IPS-20b (cell line): Measurements from ENCODE around the gene FANK1.

ENCODE experiments used
- H3K27ac ChIP-seq: one replicate; pipeline ENCODE4 v1.5.1; 2013; ENCODE audit warnings: low read length
- H3K27me3 ChIP-seq: 2 replicates; pipeline ENCODE4 v1.6.1; 2013; ENCODE audit warnings: mild to moderate bottlenecking, low read length, inconsistent platforms; ENCODE audit not compliant: insufficient read depth
- H3K36me3 ChIP-seq: 2 replicates; pipeline ENCODE4 v1.6.1; 2013; ENCODE audit warnings: low read depth, mild to moderate bottlenecking, inconsistent platforms, low read length, moderate library complexity; ENCODE audit not compliant: insufficient read depth
- H3K4me1 ChIP-seq: 2 replicates; pipeline ENCODE4 v1.6.1; 2013; ENCODE audit warnings: mild to moderate bottlenecking, control low read depth, inconsistent platforms, low read length, moderate library complexity; ENCODE audit not compliant: insufficient read depth
- H3K4me3 ChIP-seq: 2 replicates; pipeline ENCODE4 v1.5.1; 2013; ENCODE audit warnings: mild to moderate bottlenecking, low read length, inconsistent platforms
- H3K9ac ChIP-seq: 2 replicates; pipeline ENCODE4 v1.6.1; 2013; ENCODE audit warnings: low read depth, mild to moderate bottlenecking, inconsistent platforms, low read length, moderate library complexity
- H3K9me3 ChIP-seq: 2 replicates; pipeline ENCODE4 v1.6.1; 2013; ENCODE audit warnings: mild to moderate bottlenecking, low read depth, low read length, inconsistent platforms; ENCODE audit not compliant: insufficient read depth

The FANK1 gene

DNA sequence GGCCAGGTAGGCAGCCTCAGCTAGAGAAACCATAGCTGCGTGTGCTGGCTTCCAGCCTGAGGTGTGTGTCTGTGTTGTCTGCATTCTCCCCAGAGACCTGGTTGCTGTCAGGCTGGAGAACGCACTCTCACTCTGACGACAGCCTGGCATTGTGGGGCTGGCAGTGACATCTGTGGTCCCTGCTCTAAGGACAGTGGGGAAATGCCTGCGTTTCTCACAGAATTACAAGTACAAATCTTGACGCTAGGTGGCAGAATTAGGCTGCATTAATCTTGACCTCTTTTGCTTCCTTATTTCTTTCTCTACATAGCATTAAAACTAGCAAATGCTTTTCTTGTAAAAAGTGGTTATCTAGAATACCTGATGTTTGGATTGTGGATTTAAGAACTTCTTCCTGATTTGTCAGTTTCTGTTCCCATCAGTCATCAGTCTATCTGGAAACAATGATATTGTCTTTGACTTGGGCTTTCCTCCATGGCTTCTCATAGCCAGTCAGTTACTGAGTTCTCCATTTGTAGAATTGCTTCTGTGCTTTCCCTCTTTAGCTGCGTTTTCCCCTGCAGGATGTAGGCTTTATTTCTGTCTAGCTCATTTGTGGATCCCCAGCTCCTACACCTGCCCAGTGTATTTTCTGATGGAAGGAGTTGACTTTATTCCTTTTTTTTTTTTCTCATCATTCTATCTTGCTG, 86.0 kb downstream of the FANK1 start:
- Histone ChIP-seq H3K36me3 (no peaks in the 10 kb centered on the region), H3K9ac (no peak overlapping the region), H3K4me1 (peaks cover 11% of the 10 kb centered on the region; the same call in 1 of the 2 replicates), H3K27ac (no peak overlapping the region), H3K9me3 (no peaks in the 10 kb centered on the region), H3K4me3 (no peak overlapping the region), H3K27me3 (no peaks in the 10 kb centered on the region)

DNA sequence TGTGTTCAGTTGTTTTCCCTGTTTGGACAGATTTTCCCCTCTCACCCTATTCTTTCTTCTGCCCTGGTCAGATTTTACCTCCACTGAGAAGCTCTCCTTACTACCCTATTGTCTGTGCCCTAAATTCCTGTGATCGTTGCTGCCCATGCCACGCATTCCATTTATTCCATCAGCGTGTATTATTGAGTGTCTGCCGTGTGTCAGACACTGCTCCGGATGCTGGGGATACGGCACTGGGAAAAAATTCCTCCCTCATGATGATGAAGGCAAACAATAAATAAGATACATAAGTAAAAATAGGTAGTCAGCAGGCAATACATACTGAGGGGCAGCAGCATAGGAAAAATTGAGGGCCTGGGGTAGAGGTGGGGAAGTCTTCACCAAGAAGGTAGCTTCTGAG, 86.8 kb downstream of the FANK1 start:
- no peaks in the 10 kb centered on the region for H3K27me3 ChIP-seq
- no peak overlapping the region for H3K27ac ChIP-seq
- H3K4me3 ChIP-seq, result no peak overlapping the region
- H3K36me3 ChIP-seq, result no peaks in the 10 kb centered on the region
- H3K9ac ChIP-seq, result no peak overlapping the region
- no peaks in the 10 kb centered on the region for H3K9me3 ChIP-seq
- peaks cover 11% of the 10 kb centered on the region; the same call in 1 of the 2 replicates for H3K4me1 ChIP-seq

- H3K36me3 ChIP-seq, result no peaks in the 10 kb centered on the region
These were observed 87.3 kb downstream of the FANK1 start for GRCh38 chr10:125983656-125984055.

DNA sequence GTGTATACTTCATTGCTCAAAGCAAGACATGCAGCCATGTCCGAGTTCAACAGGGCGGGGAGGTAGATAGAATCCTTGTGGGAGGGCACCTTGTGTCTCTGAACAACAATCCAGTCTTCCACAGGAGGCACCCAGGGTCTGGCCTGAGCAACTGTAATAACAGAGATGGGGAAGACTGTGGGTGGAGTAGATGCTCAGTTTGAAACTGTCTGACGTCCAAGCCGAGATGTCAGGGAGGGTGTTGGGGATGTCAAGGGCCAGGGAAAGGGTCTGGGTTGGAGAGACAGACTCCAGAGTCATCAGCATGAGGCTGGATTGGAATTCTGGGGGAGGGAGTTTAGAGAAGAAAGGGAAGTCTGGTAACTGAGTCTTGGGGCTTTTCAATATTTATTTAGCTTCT, 88.0 kb downstream of the FANK1 start:
- Histone ChIP-seq H3K9me3 (no peaks in the 10 kb centered on the region), H3K4me1 (peaks cover 11% of the 10 kb centered on the region; the same call in 1 of the 2 replicates), H3K9ac (no peak overlapping the region), H3K27ac (no peak overlapping the region), H3K27me3 (no peaks in the 10 kb centered on the region), H3K36me3 (no peaks in the 10 kb centered on the region), H3K4me3 (no peak overlapping the region)

More at GRCh38 chr10:125983656-125984055, 87.3 kb downstream of the FANK1 start:
- Histone ChIP-seq H3K4me1 (peaks cover 11% of the 10 kb centered on the region; the same call in 1 of the 2 replicates), H3K4me3 (no peak overlapping the region), H3K27me3 (no peaks in the 10 kb centered on the region), H3K9me3 (no peaks in the 10 kb centered on the region), H3K27ac (no peak overlapping the region), H3K9ac (no peak overlapping the region)

DNA sequence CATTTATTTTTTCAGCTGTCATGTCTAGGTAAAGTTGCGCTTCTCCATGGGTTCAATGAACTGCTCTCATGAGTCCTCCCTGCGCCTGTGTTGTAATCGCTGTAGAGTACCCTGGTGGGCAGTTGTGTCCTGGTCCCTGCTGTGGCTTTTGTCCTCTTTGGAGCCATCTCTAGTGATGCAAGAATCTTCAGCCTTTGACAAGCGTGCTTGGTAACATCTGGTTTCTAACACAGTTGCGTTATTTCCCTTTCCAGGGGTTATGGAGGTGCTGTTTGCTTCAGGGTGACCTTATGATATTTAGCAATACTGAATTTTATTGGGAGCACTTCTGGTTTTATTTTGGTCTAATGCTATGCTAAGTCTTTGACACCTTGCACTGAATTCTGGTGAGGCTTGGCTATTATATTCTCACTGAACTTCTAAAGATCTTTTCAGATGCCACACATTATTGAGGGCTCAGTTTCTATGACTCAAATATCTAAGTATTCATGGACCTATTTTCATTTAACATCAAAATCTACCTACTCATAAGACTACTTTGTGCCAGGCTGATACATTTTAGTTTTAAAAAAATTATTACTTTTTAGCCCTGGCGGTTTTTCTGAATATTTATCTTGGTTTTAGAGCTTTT, 88.6 kb downstream of the FANK1 start:
- Histone ChIP-seq H3K9me3 (no peaks in the 10 kb centered on the region), H3K27me3 (no peaks in the 10 kb centered on the region), H3K4me3 (no peak overlapping the region), H3K36me3 (no peaks in the 10 kb centered on the region), H3K9ac (no peak overlapping the region), H3K27ac (no peak overlapping the region), H3K4me1 (peaks cover 11% of the 10 kb centered on the region; the same call in 1 of the 2 replicates)

- Histone ChIP-seq H3K36me3 (no peaks in the 10 kb centered on the region), H3K9ac (no peak overlapping the region), H3K27me3 (no peaks in the 10 kb centered on the region), H3K4me3 (no peak overlapping the region), H3K27ac (no peak overlapping the region), H3K4me1 (peaks cover 11% of the 10 kb centered on the region; the same call in 1 of the 2 replicates), H3K9me3 (no peaks in the 10 kb centered on the region)
These were observed 89.3 kb downstream of the FANK1 start for GRCh38 chr10:125985557-125986240.

DNA sequence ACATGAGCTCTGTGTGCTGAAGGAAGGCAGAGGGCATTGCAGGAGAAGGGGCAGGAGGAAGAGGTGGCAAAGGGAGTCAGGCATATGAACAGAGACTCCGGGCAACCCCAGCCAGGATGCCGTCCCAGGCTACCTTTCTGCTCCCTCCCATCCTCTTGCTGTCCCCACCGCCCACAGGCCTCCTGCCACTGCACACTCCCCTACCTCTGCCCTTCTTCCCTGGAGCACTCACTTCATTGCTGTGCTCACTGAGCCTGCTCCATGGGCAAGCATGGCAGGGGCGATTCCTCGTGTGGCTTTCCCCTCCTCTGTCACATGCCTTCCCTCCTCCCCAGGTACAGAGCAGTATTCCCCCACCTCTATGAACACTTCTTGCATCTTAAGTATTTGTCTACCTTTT, 93.4 kb downstream of the FANK1 start:
- H3K36me3 ChIP-seq, result no peaks in the 10 kb centered on the region

GRCh38 chr10:125990974-125991373, 94.6 kb downstream of the FANK1 start:
- Histone ChIP-seq H3K4me1 (no peaks in the 10 kb centered on the region), H3K27me3 (no peaks in the 10 kb centered on the region), H3K36me3 (no peaks in the 10 kb centered on the region), H3K9me3 (no peaks in the 10 kb centered on the region), H3K4me3 (no peak overlapping the region), H3K27ac (no peak overlapping the region), H3K9ac (no peak overlapping the region)

More for the DNA sequence above, 93.4 kb downstream of the FANK1 start:
- no peak overlapping the region for H3K4me3 ChIP-seq
- H3K27ac ChIP-seq, result no peak overlapping the region
- H3K9me3 ChIP-seq, result no peaks in the 10 kb centered on the region
- H3K27me3 ChIP-seq, result no peaks in the 10 kb centered on the region
- H3K9ac ChIP-seq, result no peak overlapping the region
- no peaks in the 10 kb centered on the region for H3K4me1 ChIP-seq

- Histone ChIP-seq H3K4me1 (no peaks in the 10 kb centered on the region), H3K9ac (no peak overlapping the region), H3K36me3 (no peaks in the 10 kb centered on the region), H3K27ac (no peak overlapping the region), H3K27me3 (no peaks in the 10 kb centered on the region), H3K4me3 (no peak overlapping the region), H3K9me3 (no peaks in the 10 kb centered on the region)
These were observed 95.0 kb downstream of the FANK1 start for GRCh38 chr10:125991392-125991791.

DNA sequence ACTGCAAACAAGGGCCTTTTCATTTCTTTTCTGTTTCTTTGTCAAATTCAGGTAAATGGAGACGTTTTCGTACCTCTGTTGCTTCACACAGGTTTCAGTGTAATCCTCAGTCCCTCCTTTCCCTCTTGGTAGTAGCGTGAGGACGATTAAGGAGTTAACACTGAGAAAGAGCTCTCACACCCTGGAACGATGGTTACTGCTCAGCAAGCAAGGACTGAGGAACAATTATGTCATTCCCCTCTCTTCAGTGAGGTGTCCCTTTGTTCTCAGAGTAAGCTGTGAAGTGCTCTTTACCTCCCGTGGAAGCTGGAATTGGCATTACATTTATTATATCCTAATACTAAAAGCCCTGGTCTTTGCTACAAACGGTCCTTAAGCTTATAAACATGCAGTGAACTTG, 95.9 kb downstream of the FANK1 start:
- no peaks in the 10 kb centered on the region for H3K4me1 ChIP-seq
- H3K27me3 ChIP-seq, result no peaks in the 10 kb centered on the region
- H3K9ac ChIP-seq, result no peak overlapping the region
- H3K27ac ChIP-seq, result no peak overlapping the region
- H3K4me3 ChIP-seq, result no peak overlapping the region
- H3K9me3 ChIP-seq, result no peaks in the 10 kb centered on the region
- H3K36me3 ChIP-seq, result no peaks in the 10 kb centered on the region

DNA sequence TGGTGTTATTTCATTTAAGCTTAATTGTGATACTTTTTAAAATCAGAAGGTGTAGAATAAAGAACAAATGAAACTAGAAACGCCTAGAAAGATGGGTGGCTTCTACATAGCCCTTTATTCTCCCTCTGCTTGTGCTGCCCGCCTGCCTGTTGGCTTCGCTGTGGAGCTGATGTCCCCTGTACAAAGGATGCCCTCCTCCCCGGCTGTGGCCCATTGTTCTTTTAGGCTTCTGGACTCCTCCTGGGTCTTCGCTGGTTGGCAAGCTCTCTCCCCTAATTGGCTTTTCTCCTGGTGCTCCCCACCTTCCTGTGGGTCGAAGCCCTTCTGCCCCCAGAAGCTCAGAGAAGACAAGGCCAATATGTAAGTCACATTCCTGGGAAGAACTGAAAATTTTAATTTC, 98.2 kb downstream of the FANK1 start:
- Histone ChIP-seq H3K4me1 (no peaks in the 10 kb centered on the region), H3K27me3 (no peaks in the 10 kb centered on the region), H3K9me3 (no peaks in the 10 kb centered on the region), H3K9ac (no peak overlapping the region), H3K36me3 (no peaks in the 10 kb centered on the region), H3K4me3 (no peak overlapping the region), H3K27ac (no peak overlapping the region)
